Measurements from ENCODE around the gene ING4. TPM values are rescaled to one million over a fixed set of nuclear protein-coding genes. Genes with fewer than 3 reads are reported as not detected.

The ING4 gene
- total RNA-seq, 4 donors from 2014 or later: 45.1 to 58.3 (median 49.9) TPM

GRCh38 chr12:6620137-6620884 is 42.6 kb downstream of the ING4 start:
- Histone ChIP-seq H3K27me3 (peaks cover 0 to 23% (median 15%) of the 10 kb centered on the region in 4 donors), H3K36me3 (no peaks in the 10 kb centered on the region), H3K4me1 (peaks cover 0 to 11% (median 10%) of the 10 kb centered on the region in 4 donors), H3K9me3 (no peaks in the 10 kb centered on the region), H3K27ac (replicated peaks in 1 of 4) (no peak overlapping the region), H3K4me3 (peak overlapping the region; percentile 33 to 42 (median 36))
- 64% methylated on average over 22 of the region's 88 CpGs for WGBS
- intact Hi-C loops (cut with DNase I): no loop called here
- no peak for DNase-seq (ENCODE audit: extremely low spot score)
- TF ChIP-seq, protein P1, sequence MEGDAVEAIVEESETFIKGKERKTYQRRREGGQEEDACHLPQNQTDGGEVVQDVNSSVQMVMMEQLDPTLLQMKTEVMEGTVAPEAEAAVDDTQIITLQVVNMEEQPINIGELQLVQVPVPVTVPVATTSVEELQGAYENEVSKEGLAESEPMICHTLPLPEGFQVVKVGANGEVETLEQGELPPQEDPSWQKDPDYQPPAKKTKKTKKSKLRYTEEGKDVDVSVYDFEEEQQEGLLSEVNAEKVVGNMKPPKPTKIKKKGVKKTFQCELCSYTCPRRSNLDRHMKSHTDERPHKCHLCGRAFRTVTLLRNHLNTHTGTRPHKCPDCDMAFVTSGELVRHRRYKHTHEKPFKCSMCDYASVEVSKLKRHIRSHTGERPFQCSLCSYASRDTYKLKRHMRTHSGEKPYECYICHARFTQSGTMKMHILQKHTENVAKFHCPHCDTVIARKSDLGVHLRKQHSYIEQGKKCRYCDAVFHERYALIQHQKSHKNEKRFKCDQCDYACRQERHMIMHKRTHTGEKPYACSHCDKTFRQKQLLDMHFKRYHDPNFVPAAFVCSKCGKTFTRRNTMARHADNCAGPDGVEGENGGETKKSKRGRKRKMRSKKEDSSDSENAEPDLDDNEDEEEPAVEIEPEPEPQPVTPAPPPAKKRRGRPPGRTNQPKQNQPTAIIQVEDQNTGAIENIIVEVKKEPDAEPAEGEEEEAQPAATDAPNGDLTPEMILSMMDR (IDR thresholded peaks at IDR 0.05): peak; percentile 41 to 64 (median 45)
- no peak for TF ChIP-seq POLR2AphosphoS5 (IDR thresholded peaks at IDR 0.05)

DNA sequence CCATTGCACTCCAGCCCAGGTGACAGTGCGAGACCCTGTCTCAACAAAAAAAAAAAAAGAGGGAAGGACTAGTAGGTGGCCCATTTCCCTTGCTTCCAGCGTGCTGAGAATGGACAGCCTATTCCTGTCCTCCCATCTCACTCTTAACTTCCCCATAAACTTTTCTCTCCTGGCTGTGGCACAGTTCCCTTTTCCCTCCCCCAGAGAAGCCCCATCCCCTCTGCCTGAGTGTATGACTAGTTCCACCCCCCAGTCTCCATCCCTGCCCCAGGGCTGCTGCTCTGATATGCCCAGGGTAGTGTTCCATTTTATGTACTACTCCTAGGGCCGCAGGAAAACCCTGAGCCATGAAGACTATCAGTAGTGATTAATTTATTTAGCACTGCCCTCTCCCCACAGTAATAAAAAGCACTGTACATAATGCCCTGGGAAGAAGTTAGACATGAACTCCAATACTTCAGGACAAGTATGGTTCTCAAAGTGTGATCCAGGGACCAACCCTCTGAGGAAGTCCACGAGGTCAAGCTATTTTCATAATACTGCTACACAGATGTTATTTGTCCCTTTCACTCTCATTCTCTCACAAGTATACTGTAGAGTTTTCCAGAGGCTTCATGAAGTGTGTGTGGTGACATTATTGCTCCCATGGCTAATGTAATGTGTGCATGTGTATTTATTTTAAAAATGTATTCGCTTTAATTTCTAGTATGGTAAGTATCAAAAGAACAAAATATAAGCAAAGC is 44.3 kb downstream of the ING4 start:
- Histone ChIP-seq H3K27ac (replicated peaks in 1 of 4) (no peak overlapping the region), H3K9me3 (no peaks in the 10 kb centered on the region), H3K27me3 (peaks cover 0 to 23% (median 15%) of the 10 kb centered on the region in 4 donors), H3K4me1 (peaks cover 9 to 22% (median 19%) of the 10 kb centered on the region in 4 donors), H3K4me3 (no peak overlapping the region), H3K36me3 (no peaks in the 10 kb centered on the region)
- DNase-seq (ENCODE audit: extremely low spot score): no peak
- WGBS: 82% methylated on average over 5 of the region's 5 CpGs
- intact Hi-C loops (cut with DNase I): loop anchor here (2.0 to 5.0 kb wide), 4 partner anchors 28 to 209 kb away; partner anchors contain the start of genes ACRBP, P3H3 and ZNF384
- no peak for TF ChIP-seq EP300 (IDR thresholded peaks at IDR 0.05)
- TF ChIP-seq POLR2AphosphoS5 (IDR thresholded peaks at IDR 0.05): no peak
- no peak for TF ChIP-seq POLR2A (IDR thresholded peaks at IDR 0.05; ENCODE audit: low read depth)
- TF ChIP-seq, protein P1 (IDR thresholded peaks at IDR 0.05): no peak

DNA sequence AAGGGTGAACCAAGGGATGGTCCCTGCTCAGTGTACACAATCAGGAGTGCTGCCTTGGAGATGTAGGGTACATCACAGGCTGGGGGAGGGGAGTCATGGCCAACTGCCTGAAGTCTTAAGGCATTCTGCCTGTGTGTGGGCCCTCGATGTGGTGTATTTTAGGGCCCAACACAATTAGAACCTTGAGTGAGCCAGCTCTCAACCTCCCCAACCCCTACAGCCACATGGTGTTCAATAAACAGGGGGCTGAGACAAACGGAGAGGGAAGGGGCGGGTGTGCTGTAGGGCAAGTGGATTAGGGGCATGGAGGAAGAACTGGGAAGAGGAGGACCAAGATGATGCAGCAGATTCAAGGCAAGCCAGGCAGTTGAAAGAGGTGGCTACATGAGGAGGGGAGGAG is 47.1 kb downstream of the ING4 start:
- intact Hi-C loops (cut with DNase I): loop anchor here (5.0 kb wide), 3 partner anchors 71 to 211 kb away; partner anchors contain the start of genes P3H3 and ZNF384
- H3K27me3 ChIP-seq: peaks cover 0 to 14% (median 10%) of the 10 kb centered on the region in 4 donors
- H3K4me1 ChIP-seq: peaks cover 26 to 49% (median 47%) of the 10 kb centered on the region in 4 donors
- no peak overlapping the region for H3K4me3 ChIP-seq
- H3K27ac ChIP-seq (replicated peaks in 1 of 4): peak overlapping the region; percentile 53 to 96 (median 91)
- 28% methylated on average over 3 of the region's 3 CpGs for WGBS
- H3K36me3 ChIP-seq: no peaks in the 10 kb centered on the region
- DNase-seq (ENCODE audit: extremely low spot score): no peak
- TF ChIP-seq POLR2A (IDR thresholded peaks at IDR 0.05; ENCODE audit: low read depth) (no peak), EP300 (IDR thresholded peaks at IDR 0.05) (no peak), POLR2AphosphoS5 (IDR thresholded peaks at IDR 0.05) (no peak)
- TF ChIP-seq, protein P1 (IDR thresholded peaks at IDR 0.05): no peak
- no peaks in the 10 kb centered on the region for H3K9me3 ChIP-seq

DNA sequence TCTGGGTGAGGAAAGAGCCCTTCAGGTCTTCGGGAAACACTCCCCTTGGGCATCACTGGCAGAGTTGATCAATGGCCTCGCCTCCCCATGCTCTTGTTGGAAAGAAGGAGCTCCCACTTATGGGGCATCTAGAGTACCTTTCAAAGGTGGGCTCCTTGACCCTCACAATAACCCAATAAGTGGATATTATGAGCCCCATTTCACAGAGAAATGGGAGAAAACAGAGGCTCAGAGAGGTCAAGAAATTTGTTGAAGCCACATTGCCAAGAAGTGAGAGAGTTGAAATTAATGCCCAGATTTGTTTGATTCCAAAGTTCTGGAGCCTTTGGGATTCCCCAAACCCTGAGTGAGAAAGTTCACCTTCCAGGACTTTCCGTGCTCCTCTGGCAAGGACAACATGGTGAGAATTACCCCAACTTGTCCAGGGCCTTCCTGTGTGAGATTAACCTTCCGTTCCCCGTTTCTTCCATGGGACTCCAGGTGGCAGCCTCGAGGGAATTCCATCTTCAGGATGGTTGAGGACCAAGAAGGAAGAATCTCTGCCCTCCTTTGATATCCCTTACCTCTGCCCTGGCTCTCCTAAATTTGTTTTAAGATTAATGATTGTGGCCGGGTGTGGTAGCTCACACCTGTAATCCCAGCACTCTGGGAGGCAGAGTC is 48.3 kb downstream of the ING4 start:
- Histone ChIP-seq H3K4me3 (peak overlapping the region in 1 of 4 donors; percentile 37), H3K36me3 (no peaks in the 10 kb centered on the region), H3K27me3 (peaks cover 0 to 3% (median 0%) of the 10 kb centered on the region in 4 donors), H3K27ac (replicated peaks in 1 of 4) (peak overlapping the region; percentile 89 to 96 (median 94)), H3K4me1 (peaks cover 26 to 44% (median 39%) of the 10 kb centered on the region in 4 donors), H3K9me3 (no peaks in the 10 kb centered on the region)
- WGBS: 69% methylated on average over 7 of the region's 7 CpGs
- DNase-seq (ENCODE audit: extremely low spot score): no peak
- TF ChIP-seq POLR2AphosphoS5 (IDR thresholded peaks at IDR 0.05): no peak
- TF ChIP-seq, protein P1 (IDR thresholded peaks at IDR 0.05): peak in 1 of 3 experiments; percentile 4
- intact Hi-C loops (cut with DNase I): loop anchor here (5.0 kb wide), 3 partner anchors 73 to 213 kb away; partner anchors contain the start of genes P3H3 and ZNF384

All from esophagus muscularis mucosa (tissue), 4 donors.